Psoas muscle (tissue), 8 donors: Measurements from ENCODE around the gene ACTL9. TPM values are rescaled to one million over a fixed set of nuclear protein-coding genes. Genes with fewer than 3 reads are reported as not detected.

Source experiments
- ATAC-seq, 4 donors: fragments of 200-7000 bp; cut with Tn5 transposase; one replicate each; pipeline ENCODE4 v1.9.1; 2020; ENCODE audit warnings: moderate library complexity in 3 of 4, mild to moderate bottlenecking in 2 of 4
- DNase-seq, 2 donors: peaks; one replicate each; pipeline ENCODE4 v3.0.0-alpha.2; 2020
- H3K27ac ChIP-seq: fragments of 200-600 bp; one replicate; pipeline ENCODE4 v1.8.0; 2022
- H3K27me3 ChIP-seq, 3 donors: fragments of 200-600 bp in 1 of 3; one replicate each; pipeline versions ENCODE4 v1.6.1 to v1.8.0; 2013 to 2022; ENCODE audit warnings: low read length in 2 of 3, mild to moderate bottlenecking in 2 of 3, moderate library complexity in 1 of 3; ENCODE audit not compliant: insufficient read depth in 3 of 3
- H3K36me3 ChIP-seq, 2 donors: fragments of 200-600 bp in 1 of 2; one replicate each; pipeline versions ENCODE4 v1.6.1 to v1.8.0; 2013 to 2022; ENCODE audit warnings: low read depth in 1 of 2, mild to moderate bottlenecking in 1 of 2, moderate library complexity in 1 of 2; ENCODE audit not compliant: insufficient read depth in 1 of 2
- H3K4me1 ChIP-seq: fragments of 200-600 bp; one replicate; pipeline ENCODE4 v1.8.0; 2022
- H3K4me3 ChIP-seq: fragments of 200-600 bp; one replicate; pipeline ENCODE4 v1.8.0; 2022; ENCODE audit warnings: mild to moderate bottlenecking
- H3K9me3 ChIP-seq: fragments of 200-600 bp; one replicate; pipeline ENCODE4 v1.8.0; 2022
- WGBS, 3 donors: extraction: QIAGEN DNeasy Blood & Tissue Kit; methylation state at CpG; one replicate each; pipeline versions ENCODE4 v1.1.6 to v1.1.7; 2013; 5-methylcytosine and 5-hydroxymethylcytosine counted together
- intact Hi-C, 2 donors: fragments of 100-400 bp; cut with DNase I; formaldehyde crosslinking; loops; one replicate each; pipeline versions ENCODE4 v1.11.0 to v1.14.2; 2022
- polyA plus RNA-seq, 3 donors: library from polyadenylated mRNA; stranded (reverse); fragments of 200-250 nt; gene quantifications; one replicate each; pipeline ENCODE4 v1.2.3, GENCODE V29; 2013
- total RNA-seq, 4 donors: library from RNA; stranded (reverse); fragmentation: NEBNext Ultra II Directional in 2 of 4; extraction: Animal tissue kit (Norgen Biotek cat#: 25700) in 2 of 4; gene quantifications; one replicate each; pipeline versions ENCODE4 v1.2.1 to v1.2.4, GENCODE V29; 2021 to 2023
- TF ChIP-seq, protein P1 (sequence below): fragments of 200-600 bp; IDR thresholded peaks from one replicate; pipeline ENCODE4 v1.8.0; 2022; ENCODE audit warnings: antibody characterized with exemption
- donor health status: healthy with polysubstance abuse.
- donor health status: DM: no; HTN: no; CAD: no; lungs with moderate emphysema.
- donor health status: Bipolar disorder and iron deficiency.
- donor health status: healthy.
- donor health status: DM: yes; HTN: yes; CAD: no.
- donor health status: DM: no; HTN: no; CAD: no.
- donor health status: DM: no; HTN: no; CAD: no.
- donor health status: DM: yes; HTN: yes; CAD: no.

The ACTL9 gene
- total and polyA plus RNA-seq, 7 donors, result not detected

DNA sequence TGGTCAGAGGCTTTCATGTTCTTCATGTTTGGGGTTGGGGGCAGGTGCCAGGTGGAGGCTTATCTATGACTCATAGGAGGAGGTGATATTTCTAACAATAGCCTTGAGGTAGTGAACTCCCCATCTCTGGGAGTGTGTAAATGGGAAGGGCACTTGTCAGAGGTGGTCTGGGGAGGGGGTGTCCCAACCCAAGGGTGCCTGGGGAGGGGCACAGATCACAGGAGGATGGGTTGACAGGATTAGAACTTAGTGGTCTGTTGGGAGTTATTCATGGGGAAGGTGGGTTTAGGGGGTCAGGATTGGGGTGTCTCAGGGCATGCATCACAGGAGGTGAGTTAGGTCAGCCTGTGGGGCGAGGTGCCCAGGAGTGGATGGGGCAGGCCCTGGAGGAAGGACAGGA lies 1.6 kb downstream of the ACTL9 start:
- TF ChIP-seq, protein P1, sequence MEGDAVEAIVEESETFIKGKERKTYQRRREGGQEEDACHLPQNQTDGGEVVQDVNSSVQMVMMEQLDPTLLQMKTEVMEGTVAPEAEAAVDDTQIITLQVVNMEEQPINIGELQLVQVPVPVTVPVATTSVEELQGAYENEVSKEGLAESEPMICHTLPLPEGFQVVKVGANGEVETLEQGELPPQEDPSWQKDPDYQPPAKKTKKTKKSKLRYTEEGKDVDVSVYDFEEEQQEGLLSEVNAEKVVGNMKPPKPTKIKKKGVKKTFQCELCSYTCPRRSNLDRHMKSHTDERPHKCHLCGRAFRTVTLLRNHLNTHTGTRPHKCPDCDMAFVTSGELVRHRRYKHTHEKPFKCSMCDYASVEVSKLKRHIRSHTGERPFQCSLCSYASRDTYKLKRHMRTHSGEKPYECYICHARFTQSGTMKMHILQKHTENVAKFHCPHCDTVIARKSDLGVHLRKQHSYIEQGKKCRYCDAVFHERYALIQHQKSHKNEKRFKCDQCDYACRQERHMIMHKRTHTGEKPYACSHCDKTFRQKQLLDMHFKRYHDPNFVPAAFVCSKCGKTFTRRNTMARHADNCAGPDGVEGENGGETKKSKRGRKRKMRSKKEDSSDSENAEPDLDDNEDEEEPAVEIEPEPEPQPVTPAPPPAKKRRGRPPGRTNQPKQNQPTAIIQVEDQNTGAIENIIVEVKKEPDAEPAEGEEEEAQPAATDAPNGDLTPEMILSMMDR, result no peak
- 44 to 57% (median 53%) methylated on average over 1 of the region's 1 CpG for WGBS, 3 donors
- Histone ChIP-seq H3K27ac (no peak overlapping the region), H3K9me3 (no peaks in the 10 kb centered on the region), H3K4me3 (no peak overlapping the region), H3K36me3 (no peaks in the 10 kb centered on the region), H3K4me1 (no peaks in the 10 kb centered on the region), H3K27me3 (no peaks in the 10 kb centered on the region)
- ATAC-seq (no peak), DNase-seq (no peak)
- intact Hi-C loops, result no loop called here

DNA sequence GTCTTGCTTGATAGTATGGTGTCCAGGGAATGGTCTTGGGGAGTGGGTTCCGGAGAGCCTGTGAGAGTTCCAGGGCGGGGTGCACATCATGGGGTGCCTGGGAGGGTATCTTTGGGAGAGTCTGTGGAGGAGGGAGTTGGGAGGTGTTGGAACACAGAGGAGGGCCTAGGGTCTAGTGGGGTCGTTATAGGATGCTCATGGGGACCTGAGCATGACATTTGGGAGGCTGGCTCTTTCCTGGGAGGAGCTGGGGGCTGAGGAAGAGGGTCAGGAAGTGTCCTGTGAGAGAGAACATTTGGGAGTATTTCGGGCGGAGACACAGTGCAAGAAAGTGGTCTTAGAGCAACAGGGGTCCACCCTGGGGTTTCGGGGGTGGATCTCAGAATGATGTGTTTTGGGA lies 2.7 kb downstream of the ACTL9 start:
- H3K27me3 ChIP-seq, result no peaks in the 10 kb centered on the region
- ATAC-seq (no peak), DNase-seq (no peak)
- TF ChIP-seq, protein P1, result no peak
- intact Hi-C loops, result no loop called here
- H3K27ac ChIP-seq, result no peak overlapping the region
- H3K9me3 ChIP-seq, result no peaks in the 10 kb centered on the region
- 60 to 70% (median 68%) methylated on average over 6 of the region's 6 CpGs for WGBS, 3 donors
- H3K36me3 ChIP-seq, result no peaks in the 10 kb centered on the region
- no peak overlapping the region for H3K4me3 ChIP-seq
- H3K4me1 ChIP-seq, result no peaks in the 10 kb centered on the region

DNA sequence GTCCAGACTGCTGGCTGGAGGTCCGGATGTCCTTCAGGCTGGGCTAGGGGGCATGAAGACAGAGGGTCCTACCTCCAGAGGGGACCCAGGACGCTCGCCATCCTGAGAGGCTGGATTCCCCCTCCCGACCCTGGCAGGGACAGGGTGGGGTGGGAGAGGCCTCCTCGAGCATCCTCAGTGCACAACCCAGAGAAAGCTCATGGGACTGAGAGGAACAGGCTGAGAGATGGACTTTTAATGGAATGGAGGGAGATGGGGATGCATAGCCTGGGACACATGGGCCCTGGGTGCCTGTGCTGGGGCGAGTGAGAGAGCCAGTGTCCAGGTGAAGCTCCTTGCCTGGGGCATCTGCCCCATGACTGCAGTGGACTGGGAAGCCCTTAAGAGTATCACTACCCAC lies 3.1 kb downstream of the ACTL9 start:
- no peaks in the 10 kb centered on the region for H3K9me3 ChIP-seq
- 52 to 57% (median 54%) methylated on average over 6 of the region's 6 CpGs for WGBS, 3 donors
- intact Hi-C loops, result no loop called here
- H3K27me3 ChIP-seq, result no peaks in the 10 kb centered on the region
- no peaks in the 10 kb centered on the region for H3K4me1 ChIP-seq
- no peak overlapping the region for H3K4me3 ChIP-seq
- H3K27ac ChIP-seq, result no peak overlapping the region
- TF ChIP-seq, protein P1, result no peak
- ATAC-seq (no peak), DNase-seq (no peak)
- H3K36me3 ChIP-seq, result no peaks in the 10 kb centered on the region

DNA sequence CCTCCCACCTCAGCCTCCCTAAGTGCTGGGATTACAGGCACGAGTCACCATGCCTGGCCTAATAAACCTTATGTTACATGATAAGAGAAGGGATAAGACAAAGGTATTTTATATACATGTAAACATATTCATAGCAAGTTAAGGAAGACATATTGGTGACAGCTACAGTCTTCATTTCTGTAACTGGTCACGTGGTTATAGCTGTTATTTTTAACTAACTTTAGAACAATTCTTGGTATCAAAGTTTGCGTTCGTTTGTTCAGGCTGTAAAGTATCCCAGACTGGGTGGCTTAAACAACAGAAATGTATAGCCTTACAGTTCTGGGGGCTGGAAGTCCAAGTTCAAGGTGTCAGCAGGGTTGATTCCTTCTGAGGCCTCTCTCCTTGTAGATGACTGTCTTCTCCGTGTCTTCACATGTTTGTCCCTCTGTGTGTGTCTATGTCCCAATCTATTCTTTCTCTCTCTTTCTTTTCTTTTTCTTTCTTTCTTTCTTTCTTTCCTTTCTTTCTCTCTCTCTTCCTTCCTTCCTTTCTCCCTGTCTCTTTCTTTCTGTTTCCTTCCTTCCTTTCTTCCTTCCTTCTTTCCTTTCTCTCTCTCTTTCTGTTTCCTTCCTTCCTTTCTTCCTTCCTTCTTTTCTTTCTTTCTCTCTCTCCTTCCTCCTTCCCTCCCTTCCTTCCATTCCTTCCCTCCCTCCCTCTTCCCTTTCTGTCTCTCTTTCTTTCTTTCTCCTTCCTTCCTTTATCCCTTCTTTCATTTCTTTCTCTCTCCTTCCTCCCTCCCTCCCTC lies 7.6 kb downstream of the ACTL9 start:
- H3K9me3 ChIP-seq, result no peaks in the 10 kb centered on the region
- DNase-seq (no peak), ATAC-seq (no peak)
- H3K4me3 ChIP-seq, result no peak overlapping the region
- intact Hi-C loops, result no loop called here
- H3K4me1 ChIP-seq, result no peaks in the 10 kb centered on the region
- TF ChIP-seq, protein P1, result no peak
- no peaks in the 10 kb centered on the region for H3K36me3 ChIP-seq
- 32 to 45% (median 38%) methylated on average over 5 of the region's 5 CpGs for WGBS, 3 donors
- no peak overlapping the region for H3K27ac ChIP-seq
- peaks cover 0 to 4% (median 0%) of the 10 kb centered on the region in 3 donors for H3K27me3 ChIP-seq

DNA sequence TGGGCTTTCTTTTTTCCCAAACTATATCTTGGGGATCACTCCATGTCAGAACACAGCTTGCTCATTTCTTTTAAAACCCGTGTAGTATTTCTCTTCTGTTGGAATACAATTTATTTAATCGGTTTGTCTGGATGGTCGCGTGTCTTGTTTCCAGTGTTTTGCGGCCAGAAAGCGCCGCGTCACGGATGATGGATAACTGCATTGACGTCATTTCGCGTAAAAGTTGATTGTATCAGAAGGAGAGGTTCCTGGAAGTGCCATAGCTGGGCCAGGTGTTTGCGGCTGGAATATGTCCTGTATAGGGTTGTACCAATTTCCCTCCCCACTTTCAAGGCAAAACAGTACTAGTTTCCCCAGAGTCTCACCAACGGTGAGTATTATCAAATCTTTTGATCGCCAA lies 9.7 kb downstream of the ACTL9 start:
- DNase-seq, result no peak
- Histone ChIP-seq H3K4me3 (no peak overlapping the region), H3K27me3 (peaks cover 0 to 4% (median 0%) of the 10 kb centered on the region in 3 donors), H3K27ac (no peak overlapping the region), H3K9me3 (no peaks in the 10 kb centered on the region), H3K36me3 (no peaks in the 10 kb centered on the region), H3K4me1 (no peaks in the 10 kb centered on the region)
- TF ChIP-seq, protein P1, result no peak
- no peak for ATAC-seq
- 91 to 92% (median 92%) methylated on average over 15 of the region's 15 CpGs for WGBS, 3 donors
- intact Hi-C loops, result no loop called here
